GM18867 (cell line): ENCODE data around the gene EEF1AKMT2.
"Not testable (repeated sequence)": the region's sequence is repeated elsewhere in the genome, so short reads cannot be mapped to it uniquely, and the experiment has no call there.

Experiments
- ATAC-seq: cut with Tn5 transposase; IDR thresholded peaks from one replicate; pipeline ENCODE4 v1.9.1; 2021; ENCODE audit warnings: mild to moderate bottlenecking, moderate library complexity; ENCODE audit not compliant: unreplicated experiment

Gene EEF1AKMT2

GRCh38 chr10:124791547-124792348 lies at the start of gene EEF1AKMT2:
Gene EEF1AKMT2, minus strand, starts transcription at chr10:124791887. Its CDS starts 54 bp downstream, at chr10:124791833.
- ATAC-seq, result peak; percentile 91

GRCh38 chr10:124837687-124838086 lies 46.0 kb upstream of the EEF1AKMT2 start:
- ATAC-seq, result no peak

GRCh38 chr10:124831116-124831515 lies 39.4 kb upstream of the EEF1AKMT2 start:
- ATAC-seq, result no peak

- ATAC-seq, result no peak
These were observed 38.8 kb upstream of the EEF1AKMT2 start for GRCh38 chr10:124830445-124830844.

GRCh38 chr10:124829447-124830115 lies 37.9 kb upstream of the EEF1AKMT2 start:
- ATAC-seq, result no peak

- ATAC-seq, result no peak
These were observed 35.8 kb upstream of the EEF1AKMT2 start for GRCh38 chr10:124827474-124827873.

GRCh38 chr10:124826262-124826661 lies 34.6 kb upstream of the EEF1AKMT2 start:
- no peak for ATAC-seq

GRCh38 chr10:124825702-124826101 lies 34.0 kb upstream of the EEF1AKMT2 start:
- ATAC-seq, result no peak

- not testable (repeated sequence) for ATAC-seq
These were observed 33.2 kb upstream of the EEF1AKMT2 start for GRCh38 chr10:124824932-124825331.

GRCh38 chr10:124824507-124824906 lies 32.8 kb upstream of the EEF1AKMT2 start:
- ATAC-seq, result no peak

- ATAC-seq, result no peak
These were observed 29.8 kb upstream of the EEF1AKMT2 start for GRCh38 chr10:124821520-124821919.

GRCh38 chr10:124820121-124820520 lies 28.4 kb upstream of the EEF1AKMT2 start:
- no peak for ATAC-seq

- peak; percentile 31 for ATAC-seq
These were observed 10.6 kb upstream of the EEF1AKMT2 start for GRCh38 chr10:124802313-124802675.

GRCh38 chr10:124799211-124799610 lies 7.5 kb upstream of the EEF1AKMT2 start:
- ATAC-seq, result no peak

GRCh38 chr10:124798781-124799180 lies 7.1 kb upstream of the EEF1AKMT2 start:
- no peak for ATAC-seq

GRCh38 chr10:124798364-124798763 lies 6.7 kb upstream of the EEF1AKMT2 start:
- ATAC-seq, result no peak

GRCh38 chr10:124792998-124793352 lies 1.3 kb upstream of the EEF1AKMT2 start:
- ATAC-seq, result no peak

- not testable (repeated sequence) for ATAC-seq
These were observed 8.8 kb downstream of the EEF1AKMT2 start for GRCh38 chr10:124782900-124783299.

GRCh38 chr10:124768791-124769190 lies 22.9 kb downstream of the EEF1AKMT2 start:
- ATAC-seq, result no peak

GRCh38 chr10:124765256-124765655 lies 26.4 kb downstream of the EEF1AKMT2 start:
- ATAC-seq, result no peak

GRCh38 chr10:124763267-124763666 lies 28.4 kb downstream of the EEF1AKMT2 start:
- ATAC-seq, result no peak

- no peak for ATAC-seq
These were observed 29.4 kb downstream of the EEF1AKMT2 start for GRCh38 chr10:124762281-124762680.
